ENCODE results near the gene PLEKHG4B.
"Not testable (repeated sequence)": the region's sequence is repeated elsewhere in the genome, so short reads cannot be mapped to it uniquely, and the experiment has no call there.

The PLEKHG4B gene

GRCh38 chr5:203246-203930 lies 111.4 kb downstream of the PLEKHG4B start:
- no peak overlapping the region for H3K9ac ChIP-seq (ENCODE audit: low read length)
- peaks cover 28% of the 10 kb centered on the region for H3K36me3 ChIP-seq (ENCODE audit: insufficient read depth, low read length)
- no peaks in the 10 kb centered on the region for H3K27me3 ChIP-seq (ENCODE audit: control insufficient read depth in 1 of 2, insufficient read depth in 2 of 2, low read length in 2 of 2)
- H3K9me3 ChIP-seq (ENCODE audit: low read length) = no peaks in the 10 kb centered on the region
- H3K4me3 ChIP-seq (ENCODE audit: low read depth in 1 of 2, low read length in 2 of 2) = no peak overlapping the region
- no peak overlapping the region for H3K27ac ChIP-seq (ENCODE audit: low read depth, low read length)
- peaks cover 13% of the 10 kb centered on the region for H3K4me1 ChIP-seq (ENCODE audit: insufficient read depth, low read length)

GRCh38 chr5:204001-204400 lies 112.0 kb downstream of the PLEKHG4B start:
- Histone ChIP-seq H3K9me3 (ENCODE audit: low read length) (no peaks in the 10 kb centered on the region), H3K36me3 (ENCODE audit: insufficient read depth, low read length) (peaks cover 28% of the 10 kb centered on the region), H3K27ac (ENCODE audit: low read depth, low read length) (no peak overlapping the region), H3K4me1 (ENCODE audit: insufficient read depth, low read length) (peaks cover 13% of the 10 kb centered on the region), H3K4me3 (ENCODE audit: low read depth in 1 of 2, low read length in 2 of 2) (no peak overlapping the region), H3K9ac (ENCODE audit: low read length) (no peak overlapping the region), H3K27me3 (ENCODE audit: control insufficient read depth in 1 of 2, insufficient read depth in 2 of 2, low read length in 2 of 2) (no peaks in the 10 kb centered on the region)

- H3K4me3 ChIP-seq (ENCODE audit: low read depth in 1 of 2, low read length in 2 of 2) = no peak overlapping the region
- peaks cover 28% of the 10 kb centered on the region for H3K36me3 ChIP-seq (ENCODE audit: insufficient read depth, low read length)
Measured at GRCh38 chr5:204462-204861, 112.5 kb downstream of the PLEKHG4B start.

GRCh38 chr5:204966-205670 lies 113.2 kb downstream of the PLEKHG4B start:
- Histone ChIP-seq H3K4me1 (ENCODE audit: insufficient read depth, low read length) (peaks cover 18% of the 10 kb centered on the region), H3K4me3 (ENCODE audit: low read depth in 1 of 2, low read length in 2 of 2) (no peak overlapping the region), H3K36me3 (ENCODE audit: insufficient read depth, low read length) (peaks cover 28% of the 10 kb centered on the region), H3K27me3 (ENCODE audit: control insufficient read depth in 1 of 2, insufficient read depth in 2 of 2, low read length in 2 of 2) (no peaks in the 10 kb centered on the region), H3K27ac (ENCODE audit: low read depth, low read length) (no peak overlapping the region), H3K9ac (ENCODE audit: low read length) (no peak overlapping the region), H3K9me3 (ENCODE audit: low read length) (no peaks in the 10 kb centered on the region)

More at GRCh38 chr5:204462-204861, 112.5 kb downstream of the PLEKHG4B start:
- peaks cover 13% of the 10 kb centered on the region for H3K4me1 ChIP-seq (ENCODE audit: insufficient read depth, low read length)
- no peaks in the 10 kb centered on the region for H3K27me3 ChIP-seq (ENCODE audit: control insufficient read depth in 1 of 2, insufficient read depth in 2 of 2, low read length in 2 of 2)
- no peak overlapping the region for H3K27ac ChIP-seq (ENCODE audit: low read depth, low read length)
- no peak overlapping the region for H3K9ac ChIP-seq (ENCODE audit: low read length)
- no peaks in the 10 kb centered on the region for H3K9me3 ChIP-seq (ENCODE audit: low read length)

- Histone ChIP-seq H3K4me3 (ENCODE audit: low read depth in 1 of 2, low read length in 2 of 2) (no peak overlapping the region), H3K27me3 (ENCODE audit: control insufficient read depth in 1 of 2, insufficient read depth in 2 of 2, low read length in 2 of 2) (no peaks in the 10 kb centered on the region), H3K9ac (ENCODE audit: low read length) (no peak overlapping the region), H3K4me1 (ENCODE audit: insufficient read depth, low read length) (peaks cover 19% of the 10 kb centered on the region), H3K27ac (ENCODE audit: low read depth, low read length) (no peak overlapping the region), H3K9me3 (ENCODE audit: low read length) (no peaks in the 10 kb centered on the region), H3K36me3 (ENCODE audit: insufficient read depth, low read length) (peaks cover 28% of the 10 kb centered on the region)
Measured at GRCh38 chr5:206406-206805, 114.4 kb downstream of the PLEKHG4B start.

GRCh38 chr5:206927-207536 lies 115.1 kb downstream of the PLEKHG4B start:
- no peak overlapping the region for H3K4me3 ChIP-seq (ENCODE audit: low read depth in 1 of 2, low read length in 2 of 2)
- no peaks in the 10 kb centered on the region for H3K27me3 ChIP-seq (ENCODE audit: control insufficient read depth in 1 of 2, insufficient read depth in 2 of 2, low read length in 2 of 2)
- no peak overlapping the region for H3K27ac ChIP-seq (ENCODE audit: low read depth, low read length)
- H3K9me3 ChIP-seq (ENCODE audit: low read length) = no peaks in the 10 kb centered on the region
- H3K36me3 ChIP-seq (ENCODE audit: insufficient read depth, low read length) = peaks cover 28% of the 10 kb centered on the region
- no peak overlapping the region for H3K9ac ChIP-seq (ENCODE audit: low read length)
- H3K4me1 ChIP-seq (ENCODE audit: insufficient read depth, low read length) = peaks cover 19% of the 10 kb centered on the region

- Histone ChIP-seq H3K36me3 (ENCODE audit: insufficient read depth, low read length) (peaks cover 28% of the 10 kb centered on the region), H3K4me1 (ENCODE audit: insufficient read depth, low read length) (peaks cover 19% of the 10 kb centered on the region), H3K27me3 (ENCODE audit: control insufficient read depth in 1 of 2, insufficient read depth in 2 of 2, low read length in 2 of 2) (no peaks in the 10 kb centered on the region), H3K9ac (ENCODE audit: low read length) (no peak overlapping the region), H3K4me3 (ENCODE audit: low read depth in 1 of 2, low read length in 2 of 2) (no peak overlapping the region), H3K9me3 (ENCODE audit: low read length) (no peaks in the 10 kb centered on the region), H3K27ac (ENCODE audit: low read depth, low read length) (no peak overlapping the region)
Measured at GRCh38 chr5:207599-207998, 115.6 kb downstream of the PLEKHG4B start.

GRCh38 chr5:208449-209114 lies 116.6 kb downstream of the PLEKHG4B start:
- Histone ChIP-seq H3K27ac (ENCODE audit: low read depth, low read length) (no peak overlapping the region), H3K27me3 (ENCODE audit: control insufficient read depth in 1 of 2, insufficient read depth in 2 of 2, low read length in 2 of 2) (no peaks in the 10 kb centered on the region), H3K36me3 (ENCODE audit: insufficient read depth, low read length) (peaks cover 26% of the 10 kb centered on the region), H3K4me1 (ENCODE audit: insufficient read depth, low read length) (peaks cover 19% of the 10 kb centered on the region), H3K9me3 (ENCODE audit: low read length) (no peaks in the 10 kb centered on the region), H3K9ac (ENCODE audit: low read length) (no peak overlapping the region), H3K4me3 (ENCODE audit: low read depth in 1 of 2, low read length in 2 of 2) (no peak overlapping the region)

GRCh38 chr5:213803-214395 lies 121.9 kb downstream of the PLEKHG4B start:
- H3K27ac ChIP-seq (ENCODE audit: low read depth, low read length) = no peak overlapping the region
- H3K4me1 ChIP-seq (ENCODE audit: insufficient read depth, low read length) = peaks cover 6% of the 10 kb centered on the region
- H3K4me3 ChIP-seq (ENCODE audit: low read depth in 1 of 2, low read length in 2 of 2) = no peak overlapping the region
- H3K27me3 ChIP-seq (ENCODE audit: control insufficient read depth in 1 of 2, insufficient read depth in 2 of 2, low read length in 2 of 2) = no peaks in the 10 kb centered on the region
- H3K9me3 ChIP-seq (ENCODE audit: low read length) = no peaks in the 10 kb centered on the region
- H3K9ac ChIP-seq (ENCODE audit: low read length) = no peak overlapping the region
- peaks cover 5% of the 10 kb centered on the region for H3K36me3 ChIP-seq (ENCODE audit: insufficient read depth, low read length)

GRCh38 chr5:215256-215655 lies 123.3 kb downstream of the PLEKHG4B start:
- not testable (repeated sequence) for H3K36me3 ChIP-seq (ENCODE audit: insufficient read depth, low read length); H3K9ac ChIP-seq (ENCODE audit: low read length); H3K27ac ChIP-seq (ENCODE audit: low read depth, low read length); H3K4me1 ChIP-seq (ENCODE audit: insufficient read depth, low read length); H3K4me3 ChIP-seq (ENCODE audit: low read depth in 1 of 2, low read length in 2 of 2); H3K9me3 ChIP-seq (ENCODE audit: low read length); H3K27me3 ChIP-seq (ENCODE audit: control insufficient read depth in 1 of 2, insufficient read depth in 2 of 2, low read length in 2 of 2)

GRCh38 chr5:216076-216475 lies 124.1 kb downstream of the PLEKHG4B start:
- H3K36me3 ChIP-seq (ENCODE audit: insufficient read depth, low read length); H3K27me3 ChIP-seq (ENCODE audit: control insufficient read depth in 1 of 2, insufficient read depth in 2 of 2, low read length in 2 of 2); H3K9ac ChIP-seq (ENCODE audit: low read length); H3K9me3 ChIP-seq (ENCODE audit: low read length); H3K4me1 ChIP-seq (ENCODE audit: insufficient read depth, low read length); H3K27ac ChIP-seq (ENCODE audit: low read depth, low read length); H3K4me3 ChIP-seq (ENCODE audit: low read depth in 1 of 2, low read length in 2 of 2): not testable (repeated sequence)
